K562 (cell line): ENCODE results near the gene VWA8. TPM values are rescaled to one million over a fixed set of nuclear protein-coding genes. Genes with fewer than 3 reads are reported as not detected.

ENCODE experiments used
- C11orf30 ChIP-seq: fragments of 450-650 bp; IDR thresholded peaks from 2 replicates; pipeline ENCODE4 v1.6.1; 2016; ENCODE audit warnings: low read depth, mild to moderate bottlenecking
- CREB3 ChIP-seq: fragments of 450-650 bp; conservative IDR thresholded peaks from 2 replicates; pipeline ENCODE4 v1.6.1; 2016; ENCODE audit warnings: missing genetic modification characterization, low read depth, mild to moderate bottlenecking, missing compliant biosample characterization, moderate library complexity
- FOSL1 ChIP-seq: fragments of 200-800 bp; sonication (Bioruptor generic); conservative IDR thresholded peaks from 2 replicates; pipeline ENCODE4 v1.6.1; 2016; ENCODE audit warnings: missing genetic modification characterization, missing compliant biosample characterization
- FOXK2 ChIP-seq, 2 experiments: fragments of 450-650 bp; IDR thresholded peaks in 1 of 2; conservative IDR thresholded peaks in 1 of 2; 2 replicates each; pipeline ENCODE4 v1.6.1; 2016; ENCODE audit warnings: low read depth in 2 of 2, mild to moderate bottlenecking in 1 of 2
- GMEB1 ChIP-seq: fragments of 250-450 bp; sonication (Bioruptor Pico); IDR thresholded peaks from 2 replicates; pipeline ENCODE4 v1.4.0; 2020; ENCODE audit warnings: mild to moderate bottlenecking
- SMARCA4 ChIP-seq: fragments of 450-650 bp; IDR thresholded peaks from 2 replicates; pipeline ENCODE4 v1.6.1; 2016
- SMARCE1 ChIP-seq: fragments of 450-650 bp; IDR thresholded peaks from 2 replicates; pipeline ENCODE4 v1.7.1; 2016; ENCODE audit warnings: mild to moderate bottlenecking
- SRSF1 ChIP-seq: fragments of 200-400 bp; formaldehyde crosslinking; IDR thresholded peaks from 2 replicates; pipeline ENCODE4 v1.6.1; 2017; ENCODE audit warnings: mild to moderate bottlenecking, low read depth, low read length, moderate library complexity
- TRIM24 ChIP-seq, 2 experiments: fragments of 450-650 bp; IDR thresholded peaks; 2 replicates each; pipeline ENCODE4 v1.6.1; 2016
- ZBTB12 ChIP-seq: fragments of 250-450 bp; sonication (Bioruptor Pico); IDR thresholded peaks from 2 replicates; pipeline ENCODE4 v1.4.0; 2020
- ZFP36 ChIP-seq: fragments of 150-350 bp; IDR thresholded peaks from 2 replicates; pipeline ENCODE4 v1.6.1; 2018; ENCODE audit warnings: low read length, low read depth; ENCODE audit not compliant: partially characterized antibody
- ZNF133 ChIP-seq: fragments of 250-450 bp; sonication (Bioruptor Pico); IDR thresholded peaks from 2 replicates; pipeline ENCODE4 v1.4.0; 2020; ENCODE audit warnings: mild to moderate bottlenecking
- ZNF717 ChIP-seq: fragments of 250-450 bp; sonication (Bioruptor Pico); IDR thresholded peaks from 2 replicates; pipeline ENCODE4 v1.5.0; 2021
- polyA plus RNA-seq, 8 experiments: library from polyadenylated mRNA; depleted of rRNA in 4 of 8; stranded (reverse) in 5 of 8; unstranded in 3 of 8; fragments of >200 nt; fragmentation: Nextera tagmentation in 2 of 8; fragmentation: Illumina TruSeq in 1 of 8; extraction: Ambion mirVana in 2 of 8; extraction: Trizol in 1 of 8; gene quantifications; 2 replicates each; pipeline versions ENCODE4 v1.2.1 to v1.2.3, GENCODE V29; 2011 to 2014; ENCODE audit warnings: inconsistent platforms in 1 of 8, missing spikeins in 1 of 8
- total RNA-seq, 7 experiments: library from RNA; depleted of rRNA in 6 of 7; stranded (reverse); fragments of >200 nt in 6 of 7; fragmentation: Illumina TruSeq in 2 of 7; extraction: Trizol in 2 of 7; gene quantifications; 2 replicates each; pipeline versions ENCODE4 v1.2.1 to v1.2.3, GENCODE V29; 2011 to 2021; ENCODE audit warnings: low replicate concordance in 1 of 7
- TF ChIP-seq, protein P1 (sequence below): fragments of 450-650 bp; IDR thresholded peaks from 2 replicates; pipeline ENCODE4 v1.6.1; 2016; ENCODE audit warnings: low read depth

Gene VWA8
- total and polyA plus RNA-seq, 9 of the 15 experiments (the other 6 are each of a cell fraction or from before 2014, with no cell fraction given): 2.1 to 18.5 (median 13.3) TPM

GRCh38 chr13:41916173-41916954 lies 44.5 kb downstream of the VWA8 start (continued):
- TF ChIP-seq GMEB1 (CRISPR knock-in tag) (no peak), TRIM24 (IDR thresholded peaks at IDR 0.05) (no peak), ZNF717 (CRISPR knock-in tag) (no peak), SMARCE1 (peak; percentile 48; the same call in 1 of the 2 replicates), FOSL1 (tag) (peak; percentile 73), FOXK2 (conservative IDR thresholded peaks at IDR 0.05 in 1 of 2, IDR thresholded peaks at IDR 0.05 in 1 of 2; ENCODE audit: low read depth in 2 of 2) (peak in 1 of 2 experiments; percentile 42; a peak in 1 of 4 replicates), ZFP36 (peak; percentile 38), ZNF133 (CRISPR knock-in tag) (no peak), C11orf30 (0 out of 2 replicates have a peak, but pooled peaks have one; percentile 6), CREB3 (no peak), ZBTB12 (CRISPR knock-in tag) (no peak), SMARCA4 (peak; percentile 65; the same call in 1 of the 2 replicates), SRSF1 (no peak)
- TF ChIP-seq, protein P1, sequence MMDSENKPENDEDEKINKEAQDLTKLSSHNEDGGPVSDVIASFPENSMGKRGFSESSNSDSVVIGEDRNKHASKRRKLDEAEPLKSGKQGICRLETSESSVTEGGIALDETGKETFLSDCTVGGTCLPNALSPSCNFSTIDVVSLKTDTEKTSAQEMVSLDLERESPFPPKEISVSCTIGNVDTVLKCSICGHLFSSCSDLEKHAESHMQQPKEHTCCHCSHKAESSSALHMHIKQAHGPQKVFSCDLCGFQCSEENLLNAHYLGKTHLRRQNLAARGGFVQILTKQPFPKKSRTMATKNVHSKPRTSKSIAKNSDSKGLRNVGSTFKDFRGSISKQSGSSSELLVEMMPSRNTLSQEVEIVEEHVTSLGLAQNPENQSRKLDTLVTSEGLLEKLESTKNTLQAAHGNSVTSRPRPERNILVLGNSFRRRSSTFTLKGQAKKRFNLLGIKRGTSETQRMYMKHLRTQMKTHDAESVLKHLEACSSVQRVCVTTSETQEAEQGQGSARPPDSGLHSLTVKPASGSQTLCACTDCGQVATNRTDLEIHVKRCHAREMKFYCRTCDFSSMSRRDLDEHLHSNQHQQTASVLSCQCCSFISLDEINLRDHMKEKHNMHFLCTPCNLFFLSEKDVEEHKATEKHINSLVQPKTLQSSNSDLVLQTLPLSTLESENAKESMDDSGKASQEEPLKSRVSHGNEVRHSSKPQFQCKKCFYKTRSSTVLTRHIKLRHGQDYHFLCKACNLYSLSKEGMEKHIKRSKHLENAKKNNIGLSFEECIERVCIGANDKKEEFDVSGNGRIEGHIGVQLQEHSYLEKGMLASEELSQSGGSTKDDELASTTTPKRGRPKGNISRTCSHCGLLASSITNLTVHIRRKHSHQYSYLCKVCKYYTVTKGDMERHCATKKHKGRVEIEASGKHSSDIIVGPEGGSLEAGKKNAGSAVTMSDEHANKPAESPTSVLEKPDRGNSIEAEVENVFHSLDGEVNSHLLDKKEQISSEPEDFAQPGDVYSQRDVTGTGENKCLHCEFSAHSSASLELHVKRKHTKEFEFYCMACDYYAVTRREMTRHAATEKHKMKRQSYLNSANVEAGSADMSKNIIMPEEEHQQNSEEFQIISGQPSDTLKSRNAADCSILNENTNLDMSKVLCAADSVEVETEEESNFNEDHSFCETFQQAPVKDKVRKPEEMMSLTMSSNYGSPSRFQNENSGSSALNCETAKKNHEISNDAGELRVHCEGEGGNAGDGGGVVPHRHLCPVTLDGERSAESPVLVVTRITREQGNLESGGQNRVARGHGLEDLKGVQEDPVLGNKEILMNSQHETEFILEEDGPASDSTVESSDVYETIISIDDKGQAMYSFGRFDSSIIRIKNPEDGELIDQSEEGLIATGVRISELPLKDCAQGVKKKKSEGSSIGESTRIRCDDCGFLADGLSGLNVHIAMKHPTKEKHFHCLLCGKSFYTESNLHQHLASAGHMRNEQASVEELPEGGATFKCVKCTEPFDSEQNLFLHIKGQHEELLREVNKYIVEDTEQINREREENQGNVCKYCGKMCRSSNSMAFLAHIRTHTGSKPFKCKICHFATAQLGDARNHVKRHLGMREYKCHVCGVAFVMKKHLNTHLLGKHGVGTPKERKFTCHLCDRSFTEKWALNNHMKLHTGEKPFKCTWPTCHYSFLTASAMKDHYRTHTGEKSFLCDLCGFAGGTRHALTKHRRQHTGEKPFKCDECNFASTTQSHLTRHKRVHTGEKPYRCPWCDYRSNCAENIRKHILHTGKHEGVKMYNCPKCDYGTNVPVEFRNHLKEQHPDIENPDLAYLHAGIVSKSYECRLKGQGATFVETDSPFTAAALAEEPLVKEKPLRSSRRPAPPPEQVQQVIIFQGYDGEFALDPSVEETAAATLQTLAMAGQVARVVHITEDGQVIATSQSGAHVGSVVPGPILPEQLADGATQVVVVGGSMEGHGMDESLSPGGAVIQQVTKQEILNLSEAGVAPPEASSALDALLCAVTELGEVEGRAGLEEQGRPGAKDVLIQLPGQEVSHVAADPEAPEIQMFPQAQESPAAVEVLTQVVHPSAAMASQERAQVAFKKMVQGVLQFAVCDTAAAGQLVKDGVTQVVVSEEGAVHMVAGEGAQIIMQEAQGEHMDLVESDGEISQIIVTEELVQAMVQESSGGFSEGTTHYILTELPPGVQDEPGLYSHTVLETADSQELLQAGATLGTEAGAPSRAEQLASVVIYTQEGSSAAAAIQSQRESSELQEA: no peak
